ENCODE data around the gene RNH1.

RNH1 gene

DNA sequence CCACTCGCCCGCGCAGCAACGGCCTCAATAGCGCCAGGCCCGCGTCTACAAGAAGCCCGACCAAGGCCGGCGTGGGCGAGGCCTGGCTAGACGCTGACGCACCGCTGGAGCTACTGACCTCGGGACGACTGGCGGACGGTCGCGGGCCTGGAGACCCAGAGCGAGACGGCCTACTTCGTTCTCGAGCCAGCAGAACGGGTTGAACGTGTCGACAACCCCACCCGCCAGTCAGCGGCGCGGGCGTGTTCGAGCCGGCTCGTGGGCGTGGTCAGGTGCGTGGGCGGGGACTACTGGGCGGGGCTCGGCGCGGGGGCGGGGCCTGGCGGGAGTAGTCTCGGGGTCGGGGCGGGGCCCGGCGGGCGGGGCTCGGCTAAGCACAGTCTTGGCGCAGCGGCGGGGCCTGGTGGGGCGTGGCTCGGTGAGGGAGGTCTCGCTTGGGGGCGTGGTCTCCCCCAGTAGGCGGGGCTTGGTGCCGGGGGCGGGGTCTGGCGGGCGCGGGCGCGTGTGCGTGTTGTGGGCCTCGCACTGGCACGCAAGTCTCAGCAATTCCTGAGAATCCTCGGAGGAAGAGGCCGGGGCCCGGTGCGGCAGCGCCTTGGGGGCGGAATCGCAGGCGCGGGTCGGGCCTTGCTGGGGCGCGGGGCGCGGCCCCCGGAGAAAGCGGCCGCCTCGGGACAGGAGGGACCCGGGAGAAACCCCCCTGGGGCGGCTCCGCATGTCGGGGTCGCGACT is at the start of gene RNH1:
RNH1 (minus strand) TSS at position 248 of the 732 bp plus-strand sequence. CDS start 5,080 bp downstream, outside the sequence.
- peak; percentile 98 to 100 (median 99) for DNase-seq

DNA sequence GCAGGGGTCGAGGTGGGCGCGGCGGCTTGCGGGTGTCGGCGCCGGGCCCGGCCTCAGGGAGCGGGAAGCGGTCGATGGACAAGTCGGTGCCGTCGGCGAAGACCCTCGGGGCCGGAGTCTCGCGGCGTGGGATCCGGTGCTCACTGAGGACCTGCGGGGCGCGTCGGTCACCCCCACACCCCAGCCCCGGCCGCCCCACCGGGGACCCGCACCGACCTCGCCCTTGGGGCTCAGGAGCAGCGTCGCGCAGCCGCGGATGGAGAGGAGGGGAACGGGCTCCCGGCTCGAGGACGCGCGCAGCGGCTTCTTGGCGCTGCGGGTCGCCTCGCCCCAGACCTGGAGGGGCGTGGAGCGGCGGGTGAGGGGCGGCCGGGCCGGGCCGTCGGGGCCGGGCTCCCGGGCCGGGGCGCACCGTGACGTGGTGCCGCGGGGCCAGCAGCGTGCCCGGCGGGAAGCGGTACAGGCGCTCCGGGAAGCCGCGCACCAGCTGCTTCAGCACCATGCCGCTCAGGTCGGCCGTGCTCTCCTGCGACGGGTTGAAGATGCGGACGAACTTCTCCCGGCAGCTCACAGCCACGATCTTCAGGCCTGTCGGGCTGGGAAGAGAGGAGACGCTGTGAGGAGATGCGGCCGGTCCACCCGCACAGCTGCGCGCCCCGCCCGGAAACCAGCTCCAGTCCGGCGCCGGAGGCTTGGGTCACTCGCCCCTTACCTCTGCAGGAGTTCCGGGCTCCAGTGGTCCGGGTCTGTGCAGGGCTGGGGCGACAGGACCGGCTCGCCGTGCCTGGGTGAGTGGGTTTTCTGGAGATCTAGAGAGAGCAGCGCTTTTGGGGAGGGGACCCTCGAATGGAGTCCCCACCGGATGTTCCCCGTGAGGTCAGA is 49.0 kb upstream of the RNH1 start:
- no peak for DNase-seq

DNA sequence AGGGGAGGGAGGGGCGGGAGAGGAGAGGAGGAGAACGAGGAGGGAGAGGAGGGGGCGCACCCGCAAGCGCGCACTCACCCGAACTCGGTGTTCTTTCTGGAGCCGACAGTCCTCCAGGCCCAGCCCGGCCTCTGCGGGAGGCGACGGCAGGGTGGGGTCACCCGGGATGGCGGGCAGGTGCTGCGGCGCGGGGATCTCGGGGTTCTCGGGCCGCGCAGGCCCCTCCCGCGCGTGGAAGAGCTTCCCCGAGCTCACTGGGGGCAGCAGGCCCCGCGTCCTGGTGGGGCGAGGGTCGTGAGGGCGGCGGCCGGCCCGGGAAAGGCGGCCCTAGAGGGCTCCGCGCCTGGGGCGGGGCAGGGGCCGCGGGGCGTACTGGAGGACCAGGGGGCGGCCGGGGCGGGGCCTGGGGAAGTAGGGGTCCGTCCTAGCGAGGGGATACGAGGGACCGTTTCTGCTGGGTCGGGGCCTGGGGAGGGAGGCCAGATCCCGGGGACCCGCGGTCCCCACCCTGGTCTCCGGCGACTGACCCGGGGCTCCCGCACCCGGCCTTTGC is 48.3 kb upstream of the RNH1 start:
- no peak for DNase-seq

DNA sequence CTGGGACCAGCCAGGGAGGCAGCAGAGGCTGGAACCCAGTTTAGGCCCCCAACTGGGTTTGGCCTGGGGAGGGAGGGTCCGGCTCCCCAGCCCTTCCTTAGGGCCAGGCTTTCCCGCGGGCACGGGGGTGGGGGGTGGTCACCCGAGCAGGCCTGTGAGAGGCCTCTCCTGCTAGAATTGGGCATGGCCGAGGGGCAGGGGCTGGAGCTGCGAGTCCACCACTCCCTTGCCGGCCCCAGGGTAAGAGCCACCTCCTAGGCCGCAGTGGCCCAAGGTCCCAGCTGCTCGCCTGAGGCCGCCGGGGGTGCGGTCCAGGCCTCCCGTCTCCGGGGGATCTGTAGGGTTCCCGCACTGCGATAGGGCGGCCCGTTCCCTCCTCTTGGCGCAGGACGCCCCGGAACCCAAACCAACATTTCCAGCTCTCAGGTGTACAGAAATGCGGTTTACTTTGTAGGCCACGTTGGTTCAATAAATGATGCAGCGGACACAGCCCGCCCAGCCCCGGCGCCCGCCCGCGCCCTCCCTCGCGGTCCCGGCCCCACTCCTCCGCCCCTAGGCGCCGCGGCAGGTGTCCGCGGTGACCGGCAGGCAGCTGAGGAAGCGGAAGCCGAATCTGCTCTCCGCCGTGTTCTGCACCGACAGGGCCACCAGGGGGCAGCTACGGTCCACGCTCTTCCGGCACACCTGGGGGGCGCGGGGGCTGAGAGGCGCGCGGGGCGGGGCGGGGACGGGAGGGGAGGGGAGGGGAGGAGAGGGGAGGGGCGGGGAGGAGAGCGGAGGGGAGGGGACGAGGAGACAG is 47.6 kb upstream of the RNH1 start:
- DNase-seq = peak; percentile 60 to 71 (median 62)

DNA sequence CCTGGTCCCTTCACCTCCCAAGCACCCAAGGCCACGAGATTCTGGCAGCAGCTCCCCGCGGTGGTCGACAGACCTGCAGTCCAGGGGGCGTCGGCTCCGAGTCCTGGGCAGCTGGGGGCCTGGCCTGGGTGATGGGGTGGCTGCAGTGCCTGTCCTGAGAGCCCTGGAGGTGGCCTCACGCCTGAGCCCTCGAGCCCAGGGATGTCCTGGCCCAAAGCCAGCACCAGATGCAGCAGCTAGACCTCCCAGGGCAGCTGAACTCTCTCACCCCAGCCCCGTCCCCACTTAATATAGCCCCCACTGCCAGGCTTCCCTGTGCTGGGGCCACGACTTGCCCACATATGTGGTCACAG is 46.9 kb upstream of the RNH1 start:
- no peak for DNase-seq

DNA sequence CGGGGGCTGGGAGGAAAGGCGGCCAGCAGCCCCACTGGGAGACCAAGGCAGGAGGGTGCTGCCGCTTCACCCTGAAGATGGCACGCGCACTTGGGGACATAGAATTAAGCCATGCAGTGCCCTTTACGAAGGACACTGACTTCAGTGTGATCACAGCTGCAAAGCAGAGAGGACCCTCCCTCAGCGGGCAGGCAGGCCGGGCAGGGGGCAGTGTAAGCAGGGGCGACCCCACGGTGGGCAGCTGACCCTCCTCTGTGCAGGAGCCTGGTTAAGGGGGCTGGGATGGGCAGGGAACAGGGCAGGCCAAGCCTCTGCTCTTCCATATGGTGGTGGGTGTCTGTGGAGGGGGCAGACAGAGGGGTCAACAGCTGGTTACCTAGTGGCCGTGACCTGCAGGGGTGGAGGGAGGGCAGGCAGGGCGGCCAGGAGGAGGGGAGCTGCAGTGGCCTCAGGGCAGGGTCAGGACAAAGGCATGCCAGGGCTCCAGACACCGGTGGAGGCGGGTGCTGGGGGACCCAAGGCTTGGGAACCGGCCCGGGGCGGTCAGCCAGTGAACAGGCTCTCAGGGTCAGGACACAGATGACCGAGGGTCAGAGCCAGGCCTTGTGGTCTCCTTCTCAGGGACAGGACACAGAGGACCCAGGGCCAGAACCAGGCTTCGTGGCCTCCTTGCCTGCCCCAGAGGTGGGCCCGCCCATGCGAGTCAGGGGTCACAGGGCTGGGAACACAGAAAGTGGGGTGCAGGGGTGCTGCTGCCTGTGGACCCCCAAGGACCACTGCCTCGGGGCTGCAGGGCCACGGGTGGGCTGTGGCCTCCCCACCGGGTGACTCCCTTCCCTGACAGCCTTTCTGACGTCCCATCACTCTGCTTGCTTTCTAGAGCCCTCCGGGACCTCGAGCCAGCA is 46.3 kb upstream of the RNH1 start:
- no peak for DNase-seq

DNA sequence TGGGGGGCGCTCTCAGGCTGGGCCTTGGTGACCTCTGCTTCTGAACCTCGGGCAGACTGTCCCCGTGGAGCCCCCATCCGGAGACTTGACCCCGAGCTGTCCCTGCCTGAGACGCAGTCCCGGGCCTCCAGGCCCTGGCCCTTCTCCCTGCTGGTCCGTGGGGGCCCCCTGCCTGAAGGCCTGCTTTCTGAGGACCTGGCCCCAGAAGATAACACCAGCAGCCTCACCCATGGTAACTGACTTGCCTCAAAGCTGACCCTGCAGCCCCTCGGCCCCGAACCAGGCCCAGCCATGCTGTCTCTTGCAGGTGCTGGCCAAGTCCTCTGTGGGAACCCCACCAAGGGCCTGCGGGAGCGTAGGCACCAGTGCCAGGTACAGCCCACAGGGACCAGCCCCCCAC is 44.6 kb upstream of the RNH1 start:
- no peak for DNase-seq

DNA sequence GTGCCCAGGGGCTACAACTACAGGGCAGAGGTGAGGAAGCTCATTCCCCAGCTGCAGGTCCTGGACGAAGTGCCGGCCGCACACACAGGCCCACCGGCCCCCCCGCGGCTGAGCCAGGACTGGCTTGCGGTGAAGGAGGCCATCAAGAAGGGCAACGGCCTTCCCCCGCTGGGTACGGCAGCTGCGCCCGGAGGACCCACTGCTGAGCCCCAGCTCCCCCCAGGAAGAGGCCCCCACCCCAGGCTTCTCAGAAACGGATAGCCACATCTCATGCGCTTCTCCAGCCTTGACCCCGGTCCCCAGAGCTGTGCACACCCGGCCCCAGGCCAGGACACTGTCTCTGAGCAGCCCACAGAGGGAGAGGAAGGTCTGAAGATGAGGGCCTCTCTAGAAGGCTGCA is 44.1 kb upstream of the RNH1 start:
- no peak for DNase-seq

DNA sequence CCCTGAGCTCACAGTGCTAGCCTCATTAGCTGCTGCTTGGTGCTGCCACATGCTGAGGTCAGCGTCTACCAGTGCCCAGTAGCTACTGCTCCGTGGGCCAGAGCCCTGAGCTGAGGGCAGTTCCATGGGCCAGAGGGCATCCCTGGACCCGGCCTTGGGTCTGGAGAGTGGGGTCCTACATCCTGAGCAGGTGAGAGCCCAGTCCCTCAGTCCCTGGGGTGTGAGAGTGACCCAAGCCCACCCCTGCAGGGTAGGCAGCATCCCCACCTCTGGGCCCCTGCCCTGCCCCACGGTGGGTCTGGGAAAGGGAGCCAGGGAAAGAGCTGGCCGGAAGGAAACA is 43.7 kb upstream of the RNH1 start:
- no peak for DNase-seq

DNA sequence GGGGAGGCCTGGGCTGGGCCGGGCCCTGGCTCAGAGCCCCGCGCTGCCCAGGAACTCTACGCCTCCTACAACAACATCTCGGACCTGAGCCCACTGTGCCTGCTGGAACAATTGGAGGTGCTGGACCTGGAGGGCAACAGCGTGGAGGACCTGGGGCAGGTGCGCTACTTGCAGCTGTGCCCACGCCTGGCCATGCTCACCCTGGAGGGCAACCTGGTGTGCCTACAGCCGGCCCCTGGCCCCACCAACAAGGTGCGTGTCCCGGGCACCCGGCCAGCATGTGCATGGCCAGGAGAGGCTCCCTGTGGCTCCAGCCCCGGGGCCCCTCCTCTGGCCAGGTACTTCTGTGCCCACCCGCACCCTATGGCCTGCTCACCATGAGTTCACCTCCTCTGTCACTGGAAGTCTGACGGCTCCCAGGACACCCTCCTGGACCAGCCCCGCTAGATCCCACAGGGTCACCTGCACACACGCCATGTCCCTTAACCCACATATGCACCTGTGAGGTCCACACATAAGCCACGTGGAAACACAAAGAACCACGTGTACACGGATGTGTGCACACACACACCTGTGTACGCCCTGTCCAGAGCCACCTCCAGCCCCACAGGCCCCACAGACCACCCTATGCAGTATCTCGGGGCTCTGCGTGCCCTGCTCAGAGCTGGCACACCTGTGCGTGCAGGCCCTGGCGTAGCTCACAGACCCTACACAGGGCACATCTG is 43.1 kb upstream of the RNH1 start:
- no peak for DNase-seq

DNA sequence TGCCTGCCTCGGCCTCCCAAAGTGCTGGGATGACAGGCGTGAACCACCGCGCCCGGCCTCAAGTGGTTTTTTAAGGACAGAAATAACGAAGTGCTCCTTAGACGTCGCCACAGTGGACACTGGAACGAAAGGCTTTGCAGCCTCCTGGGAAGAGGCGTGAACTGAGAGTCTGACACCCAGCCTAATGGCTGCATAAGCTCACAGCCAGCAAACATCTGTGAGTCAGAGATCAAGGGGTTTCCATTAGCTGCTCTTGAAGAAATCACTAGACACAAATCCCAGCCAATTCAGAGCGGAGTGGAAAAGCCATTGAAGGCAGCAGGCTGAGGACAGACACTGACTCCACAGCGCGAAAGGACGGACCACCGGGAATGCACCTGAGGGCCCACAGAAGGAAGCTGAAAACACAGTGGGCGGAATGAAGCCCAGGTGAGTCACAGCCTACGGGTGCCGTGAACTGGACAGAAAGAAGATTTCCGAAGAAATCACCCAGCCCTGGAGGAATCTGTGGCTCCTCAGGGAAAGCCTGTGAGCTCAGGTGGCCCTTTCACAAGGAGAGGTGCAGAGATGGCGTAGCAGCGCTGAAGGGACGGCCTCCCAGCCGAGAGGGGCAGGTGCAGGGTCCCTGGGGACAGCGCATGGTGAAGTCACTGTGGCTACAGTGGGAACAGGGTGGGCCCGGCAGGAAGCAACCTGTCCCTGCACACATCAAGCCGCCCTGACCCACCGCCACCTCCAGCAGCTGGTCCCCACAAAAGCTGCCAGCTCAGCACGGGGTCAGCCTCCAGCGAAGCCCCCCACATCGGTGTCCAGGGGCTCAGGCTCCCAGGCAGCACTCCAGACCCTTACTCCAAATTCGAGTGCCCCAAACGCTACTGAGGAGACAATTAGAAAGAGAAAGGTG is 41.9 kb upstream of the RNH1 start:
- DNase-seq = no peak

DNA sequence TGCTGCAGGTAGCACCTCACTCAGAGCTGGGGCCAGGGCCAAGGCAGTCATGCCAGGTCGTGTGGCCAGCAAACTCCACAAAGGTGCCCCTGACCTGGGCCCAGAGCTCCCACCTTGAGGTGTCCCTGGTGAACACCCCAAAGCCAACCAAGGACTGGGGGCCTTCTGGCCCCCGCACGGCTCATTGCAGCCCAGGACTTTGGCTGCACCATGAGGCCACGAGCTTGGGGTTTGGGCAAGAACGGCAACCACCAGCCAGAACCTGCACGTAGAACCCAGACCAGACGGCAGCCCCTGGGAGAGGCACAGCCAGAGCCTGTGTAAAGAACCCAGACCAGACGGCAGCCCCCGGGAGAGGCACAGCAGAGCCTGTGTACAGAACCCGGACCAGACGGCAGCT is 38.1 kb upstream of the RNH1 start:
- no peak for DNase-seq

DNA sequence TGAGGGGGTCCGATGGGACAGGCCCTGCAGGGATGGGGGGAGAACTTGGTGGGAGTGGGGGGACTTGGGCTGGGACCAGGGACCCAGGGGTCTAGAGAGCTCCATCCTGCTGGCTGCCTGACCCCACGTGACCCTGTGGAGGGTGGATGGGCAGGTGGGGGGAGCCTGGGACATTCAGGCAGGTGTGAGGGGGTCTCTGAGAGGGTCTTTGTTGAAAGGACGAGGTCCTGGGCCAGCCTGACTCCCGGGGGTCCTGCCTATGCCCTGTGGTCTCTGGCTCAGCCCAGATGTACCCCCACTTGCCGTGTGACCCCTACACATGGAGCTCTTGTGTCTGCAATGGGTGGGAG is 37.8 kb upstream of the RNH1 start:
- DNase-seq = no peak

DNA sequence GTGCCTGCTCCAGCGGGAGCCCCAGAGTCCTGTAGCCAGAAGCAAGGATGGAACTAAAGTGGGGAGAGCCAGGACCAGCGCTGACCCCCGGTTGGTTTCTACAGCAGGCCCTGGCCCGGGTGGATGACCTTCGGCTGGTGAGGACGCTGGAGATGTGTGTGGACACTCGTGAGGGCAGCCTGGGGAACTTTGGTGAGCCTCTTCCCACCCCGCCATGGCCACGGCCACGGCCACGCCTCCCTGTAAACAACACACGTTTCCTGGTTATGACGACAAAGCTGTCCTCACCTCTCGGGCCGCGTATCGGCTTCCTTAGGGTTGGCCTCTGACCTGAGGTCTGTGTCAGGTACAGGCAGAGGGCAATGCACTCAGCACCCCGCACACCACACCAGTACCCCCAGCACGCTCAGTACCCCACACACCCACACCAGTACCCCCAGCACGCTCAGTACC is 34.4 kb upstream of the RNH1 start:
- no peak for DNase-seq

DNA sequence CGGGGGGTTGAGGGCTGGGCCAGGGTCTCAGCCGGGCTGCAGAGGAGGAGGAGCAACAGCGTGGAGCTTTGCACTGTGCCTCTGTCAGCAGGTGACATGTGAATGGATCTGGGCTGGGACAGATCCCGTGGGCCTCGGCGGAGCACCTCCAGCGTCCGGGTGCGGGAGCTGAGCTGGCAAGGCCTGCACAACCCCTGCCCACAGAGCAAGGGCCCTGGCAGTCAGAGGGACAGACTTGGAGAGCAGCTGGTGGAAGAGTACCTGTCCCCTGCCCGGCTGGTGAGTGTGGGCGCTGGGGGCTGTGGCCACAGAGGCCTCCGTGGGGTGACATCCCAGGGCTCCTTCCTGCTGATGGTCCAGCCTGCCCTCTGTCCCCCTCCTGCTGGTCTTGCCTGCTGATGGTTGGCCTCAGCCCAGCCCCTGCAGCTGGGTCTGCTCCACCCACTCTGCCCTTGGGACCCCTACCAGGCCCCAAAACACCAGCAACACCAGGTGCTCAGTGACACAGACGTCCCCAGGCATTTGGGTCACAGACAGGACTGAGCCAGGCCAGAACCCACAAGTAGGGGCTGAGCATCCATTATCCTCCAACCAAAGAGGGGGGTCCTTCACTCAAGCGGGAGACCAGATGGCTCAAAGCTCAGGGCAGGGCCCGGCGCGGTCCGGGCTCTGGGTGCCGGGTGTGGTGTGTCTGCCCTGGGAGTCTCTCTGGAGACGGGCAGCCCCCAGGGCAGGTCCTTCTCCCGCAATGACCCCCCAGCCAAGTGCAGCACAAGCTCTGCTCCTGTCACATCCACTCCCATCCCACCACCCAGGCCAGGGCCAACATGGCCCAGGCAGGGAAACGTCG is 33.8 kb upstream of the RNH1 start:
- no peak for DNase-seq

DNA sequence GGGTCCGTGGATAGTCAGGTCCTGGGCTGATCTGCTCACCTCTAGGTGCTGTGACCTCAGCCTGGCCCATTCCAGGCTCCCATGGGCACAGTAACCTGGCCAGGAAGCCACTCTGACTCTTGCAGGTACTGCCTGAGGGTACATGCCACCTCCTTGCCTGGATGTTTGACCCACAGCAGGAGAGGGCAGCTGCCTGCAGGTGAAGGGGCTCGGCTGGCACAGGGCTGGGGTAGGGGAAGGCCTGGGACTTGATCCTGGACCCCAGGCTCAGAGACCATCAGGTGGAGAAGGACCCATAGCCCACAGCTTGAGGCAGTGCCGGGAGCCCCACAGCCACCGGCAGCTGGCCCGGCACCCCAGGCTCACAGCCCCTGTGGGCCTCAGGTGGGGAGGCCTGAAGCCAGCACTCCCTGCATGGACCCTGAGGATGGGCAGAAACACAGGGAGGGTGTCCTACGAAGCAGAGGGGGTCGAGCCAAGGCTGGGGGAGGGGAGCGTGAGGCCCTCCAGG is 33.0 kb upstream of the RNH1 start:
- DNase-seq = no peak

DNA sequence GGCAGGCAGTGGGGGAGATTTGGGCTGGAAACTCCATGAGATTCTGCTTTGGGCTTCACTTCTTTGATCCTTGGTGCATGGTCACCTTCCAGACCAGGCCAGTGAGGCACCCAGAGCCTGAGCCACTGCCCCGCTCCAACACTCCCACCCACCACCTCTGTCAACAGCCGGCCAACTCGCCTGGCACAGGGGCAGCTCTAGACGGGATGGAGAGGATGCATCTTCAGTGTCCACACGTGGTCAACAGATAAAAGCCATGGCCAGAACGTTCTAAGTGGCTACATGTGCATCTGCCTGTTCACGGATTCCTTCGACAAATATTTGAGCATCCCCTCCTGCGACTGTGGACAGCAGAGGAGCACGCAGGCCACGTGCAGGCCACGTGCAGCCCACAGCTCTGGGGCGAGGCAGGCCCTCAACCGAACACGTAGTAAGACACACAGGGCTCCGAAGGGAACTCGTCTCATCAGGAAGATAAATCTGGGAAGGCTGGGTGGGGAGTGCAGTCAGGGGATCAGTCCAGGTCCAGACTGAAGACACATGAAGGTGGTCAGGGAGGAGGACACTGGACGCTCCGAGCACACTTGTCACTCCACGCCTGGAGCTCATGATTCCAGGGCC is 31.5 kb upstream of the RNH1 start:
- DNase-seq = no peak

DNA sequence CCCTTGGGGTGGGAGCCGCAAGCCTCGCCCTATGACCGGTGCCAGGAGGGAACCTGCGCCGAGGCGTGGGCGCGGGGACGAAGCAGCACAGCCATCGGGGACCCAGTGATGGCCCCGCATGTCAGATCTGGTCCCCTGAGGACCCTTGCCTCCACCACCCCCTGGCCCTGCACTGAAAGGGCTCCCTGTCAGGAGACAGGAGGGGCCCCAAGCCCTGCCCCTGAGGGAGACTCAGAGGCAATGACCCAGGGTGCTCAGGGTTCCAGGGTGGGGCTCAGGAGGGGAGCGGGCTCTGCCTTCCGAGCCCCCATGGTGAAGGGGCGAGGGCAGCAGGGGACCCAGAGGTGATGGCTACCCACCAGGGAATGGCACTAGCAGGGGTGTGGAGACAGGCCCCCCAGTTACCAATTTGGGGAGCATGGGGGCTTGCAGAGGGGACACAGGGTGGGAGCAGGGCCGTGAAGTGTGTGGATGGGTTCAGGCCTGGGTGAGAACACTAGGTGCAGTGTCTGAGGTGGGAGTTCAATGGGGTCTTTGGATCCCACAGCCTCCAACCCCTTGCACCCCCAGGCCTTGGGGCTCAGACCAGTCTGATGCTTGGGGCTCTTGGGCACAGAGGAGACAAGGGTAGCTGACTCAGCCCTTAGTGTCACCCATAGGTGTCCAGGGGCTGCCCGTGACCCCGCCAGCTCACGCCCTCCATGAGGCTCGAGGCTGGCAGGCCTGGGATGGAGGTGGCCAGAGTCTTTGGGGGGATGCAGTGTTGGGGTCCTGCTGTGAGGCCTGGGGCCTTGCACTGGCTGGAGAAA is 30.8 kb upstream of the RNH1 start:
- DNase-seq = no peak

All from activated CD4-positive, CD25-positive, alpha-beta regulatory T cell (primary cell).